ENCODE results near the gene DIO3. TPM values are rescaled to one million over a fixed set of nuclear protein-coding genes. Genes with fewer than 3 reads are reported as not detected.

The DIO3 gene
- total and polyA plus RNA-seq, 4 experiments from 2014 or later = not detected

GRCh38 chr14:101559624-101560533 lies 1.4 kb upstream of the DIO3 start:
- intact Hi-C loops (cut with micrococcal nuclease) = no loop called here
- Histone ChIP-seq H3K9me3 (ENCODE audit: control insufficient read depth in 1 of 2, low read length in 2 of 2) (no peaks in the 10 kb centered on the region), H3K36me3 (ENCODE audit: insufficient read depth, low read length) (no peaks in the 10 kb centered on the region), H3K4me1 (ENCODE audit: insufficient read depth, low read length) (no peaks in the 10 kb centered on the region), H3K27ac (ENCODE audit: low read depth, low read length) (no peak overlapping the region), H3K27me3 (ENCODE audit: insufficient read depth, low read length) (peaks cover 8% of the 10 kb centered on the region), H3K4me3 (ENCODE audit: low read length in 2 of 2) (no peak overlapping the region)
- H3K27me3 Mint-ChIP-seq = peaks cover 33 to 38% of the 10 kb centered on the region in 2 donors
- H3K4me3 Mint-ChIP-seq = no peak overlapping the region
- no peak for DNase-seq
- peaks cover 0 to 3% (median 0%) of the 10 kb centered on the region in 8 donors for H3K9me3 Mint-ChIP-seq
- H3K4me1 Mint-ChIP-seq = peaks cover 3 to 5% (median 4%) of the 10 kb centered on the region in 4 donors
- H3K36me3 Mint-ChIP-seq = no peaks in the 10 kb centered on the region
- ChIA-PET POLR2A (ENCODE audit: partially characterized antibody) (no interaction called here), CTCF (ENCODE audit: partially characterized antibody) (no interaction called here)
- no peak overlapping the region for H3K27ac Mint-ChIP-seq

GRCh38 chr14:101560534-101561113 lies 671 bp upstream of the DIO3 start:
- no peak overlapping the region for H3K4me3 ChIP-seq (ENCODE audit: low read length in 2 of 2)
- CTCF ChIA-PET (ENCODE audit: partially characterized antibody) = no interaction called here
- H3K9me3 ChIP-seq (ENCODE audit: control insufficient read depth in 1 of 2, low read length in 2 of 2) = no peaks in the 10 kb centered on the region
- H3K4me3 Mint-ChIP-seq = no peak overlapping the region
- H3K36me3 ChIP-seq (ENCODE audit: insufficient read depth, low read length) = no peaks in the 10 kb centered on the region
- H3K4me1 ChIP-seq (ENCODE audit: insufficient read depth, low read length) = no peaks in the 10 kb centered on the region
- peaks cover 0 to 3% of the 10 kb centered on the region in 2 donors for H3K36me3 Mint-ChIP-seq
- POLR2A ChIA-PET (ENCODE audit: partially characterized antibody) = no interaction called here
- H3K27me3 Mint-ChIP-seq = peaks cover 37 to 38% of the 10 kb centered on the region in 2 donors
- H3K4me1 Mint-ChIP-seq = peaks cover 3 to 10% (median 7%) of the 10 kb centered on the region in 4 donors
- no peak for DNase-seq
- no peak overlapping the region for H3K27ac ChIP-seq (ENCODE audit: low read depth, low read length)
- intact Hi-C loops (cut with micrococcal nuclease) = no loop called here
- H3K9me3 Mint-ChIP-seq = peaks cover 0 to 3% (median under 1%) of the 10 kb centered on the region in 8 donors
- peaks cover 8% of the 10 kb centered on the region for H3K27me3 ChIP-seq (ENCODE audit: insufficient read depth, low read length)
- no peak overlapping the region for H3K27ac Mint-ChIP-seq

GRCh38 chr14:101561897-101562490 lies 699 bp downstream of the DIO3 start:
- no peak for DNase-seq
- intact Hi-C loops (cut with micrococcal nuclease) = no loop called here
- H3K36me3 Mint-ChIP-seq = peaks cover 0 to 3% of the 10 kb centered on the region in 2 donors
- H3K4me1 Mint-ChIP-seq = peaks cover 1 to 10% (median 7%) of the 10 kb centered on the region in 4 donors
- CTCF ChIA-PET (ENCODE audit: partially characterized antibody) = no interaction called here
- no peak overlapping the region for H3K27ac ChIP-seq (ENCODE audit: low read depth, low read length)
- H3K36me3 ChIP-seq (ENCODE audit: insufficient read depth, low read length) = no peaks in the 10 kb centered on the region
- POLR2A ChIA-PET (ENCODE audit: partially characterized antibody) = interaction anchor here (0.7 kb wide), 1 partner anchor 27 kb away, joined by 3 read pairs; no protein-coding TSS in a partner anchor
- H3K4me3 ChIP-seq (ENCODE audit: low read length in 2 of 2) = no peak overlapping the region
- no peaks in the 10 kb centered on the region for H3K9me3 ChIP-seq (ENCODE audit: control insufficient read depth in 1 of 2, low read length in 2 of 2)
- H3K9me3 Mint-ChIP-seq = peaks cover 0 to 3% (median under 1%) of the 10 kb centered on the region in 8 donors
- no peaks in the 10 kb centered on the region for H3K4me1 ChIP-seq (ENCODE audit: insufficient read depth, low read length)
- H3K27me3 ChIP-seq (ENCODE audit: insufficient read depth, low read length) = peaks cover 8% of the 10 kb centered on the region
- peak overlapping the region in 3 of 8 donors; percentile 45 to 71 (median 46) for H3K4me3 Mint-ChIP-seq
- H3K27me3 Mint-ChIP-seq = peaks cover 40 to 48% of the 10 kb centered on the region in 2 donors
- no peak overlapping the region for H3K27ac Mint-ChIP-seq

- ChIA-PET CTCF (ENCODE audit: partially characterized antibody) (no interaction called here), POLR2A (ENCODE audit: partially characterized antibody) (no interaction called here)
- H3K27ac ChIP-seq (ENCODE audit: low read depth, low read length) = no peak overlapping the region
- Mint-ChIP-seq H3K36me3 (peaks cover 0 to 3% of the 10 kb centered on the region in 2 donors), H3K27me3 (peaks cover 42 to 49% of the 10 kb centered on the region in 2 donors), H3K4me1 (peaks cover 1 to 10% (median 7%) of the 10 kb centered on the region in 4 donors), H3K9me3 (peaks cover 0 to 3% (median under 1%) of the 10 kb centered on the region in 8 donors), H3K27ac (peak overlapping the region in 1 of 7 donors; percentile 70), H3K4me3 (peak overlapping the region in 2 of 8 donors; percentile 25)
- intact Hi-C loops (cut with micrococcal nuclease) = no loop called here
- H3K36me3 ChIP-seq (ENCODE audit: insufficient read depth, low read length) = no peaks in the 10 kb centered on the region
- H3K4me1 ChIP-seq (ENCODE audit: insufficient read depth, low read length) = no peaks in the 10 kb centered on the region
- H3K27me3 ChIP-seq (ENCODE audit: insufficient read depth, low read length) = peaks cover 8% of the 10 kb centered on the region
- no peaks in the 10 kb centered on the region for H3K9me3 ChIP-seq (ENCODE audit: control insufficient read depth in 1 of 2, low read length in 2 of 2)
- H3K4me3 ChIP-seq (ENCODE audit: low read length in 2 of 2) = no peak overlapping the region
- no peak for DNase-seq
Observed at GRCh38 chr14:101562659-101563351, 1.5 kb downstream of the DIO3 start.

GRCh38 chr14:101563352-101563653 lies 2.0 kb downstream of the DIO3 start:
- peaks cover 8% of the 10 kb centered on the region for H3K27me3 ChIP-seq (ENCODE audit: insufficient read depth, low read length)
- H3K4me3 ChIP-seq (ENCODE audit: low read length in 2 of 2) = no peak overlapping the region
- no peaks in the 10 kb centered on the region for H3K36me3 ChIP-seq (ENCODE audit: insufficient read depth, low read length)
- H3K4me1 ChIP-seq (ENCODE audit: insufficient read depth, low read length) = no peaks in the 10 kb centered on the region
- no peak overlapping the region for H3K4me3 Mint-ChIP-seq
- intact Hi-C loops (cut with micrococcal nuclease) = no loop called here
- peaks cover 1 to 10% (median 7%) of the 10 kb centered on the region in 4 donors for H3K4me1 Mint-ChIP-seq
- ChIA-PET POLR2A (ENCODE audit: partially characterized antibody) (no interaction called here), CTCF (ENCODE audit: partially characterized antibody) (no interaction called here)
- no peaks in the 10 kb centered on the region for H3K9me3 ChIP-seq (ENCODE audit: control insufficient read depth in 1 of 2, low read length in 2 of 2)
- H3K9me3 Mint-ChIP-seq = peaks cover 0 to 3% (median under 1%) of the 10 kb centered on the region in 8 donors
- no peak overlapping the region for H3K27ac ChIP-seq (ENCODE audit: low read depth, low read length)
- peaks cover 44 to 51% of the 10 kb centered on the region in 2 donors for H3K27me3 Mint-ChIP-seq
- H3K27ac Mint-ChIP-seq = no peak overlapping the region
- no peak for DNase-seq
- H3K36me3 Mint-ChIP-seq = peaks cover 0 to 3% of the 10 kb centered on the region in 2 donors

GRCh38 chr14:101563654-101564443 lies 2.6 kb downstream of the DIO3 start:
- no peaks in the 10 kb centered on the region for H3K36me3 ChIP-seq (ENCODE audit: insufficient read depth, low read length)
- no peak overlapping the region for H3K4me3 ChIP-seq (ENCODE audit: low read length in 2 of 2)
- CTCF ChIA-PET (ENCODE audit: partially characterized antibody) = no interaction called here
- H3K9me3 Mint-ChIP-seq = peaks cover 0 to 3% (median 0%) of the 10 kb centered on the region in 8 donors
- H3K27ac ChIP-seq (ENCODE audit: low read depth, low read length) = no peak overlapping the region
- POLR2A ChIA-PET (ENCODE audit: partially characterized antibody) = no interaction called here
- peaks cover 8% of the 10 kb centered on the region for H3K27me3 ChIP-seq (ENCODE audit: insufficient read depth, low read length)
- no peak for DNase-seq
- H3K27ac Mint-ChIP-seq = no peak overlapping the region
- intact Hi-C loops (cut with micrococcal nuclease) = no loop called here
- H3K4me1 ChIP-seq (ENCODE audit: insufficient read depth, low read length) = no peaks in the 10 kb centered on the region
- no peaks in the 10 kb centered on the region for H3K9me3 ChIP-seq (ENCODE audit: control insufficient read depth in 1 of 2, low read length in 2 of 2)
- peaks cover 0 to 3% of the 10 kb centered on the region in 2 donors for H3K36me3 Mint-ChIP-seq
- H3K27me3 Mint-ChIP-seq = peaks cover 44 to 48% of the 10 kb centered on the region in 2 donors
- H3K4me3 Mint-ChIP-seq = no peak overlapping the region
- peaks cover 1 to 9% (median 5%) of the 10 kb centered on the region in 4 donors for H3K4me1 Mint-ChIP-seq
